ENCODE results near the gene KCTD5.

KCTD5 gene

GRCh38 chr16:2717383-2718263 lies 35.3 kb downstream of the KCTD5 start:
- Histone ChIP-seq H3K9me2 (replicated peaks; ENCODE audit: low read depth, low read length) (no peaks in the 10 kb centered on the region), H4K20me1 (ENCODE audit: insufficient read depth, low read length, poor library complexity, severe bottlenecking) (no peaks in the 10 kb centered on the region), H3K4me1 (ENCODE audit: insufficient read depth, low read length, poor library complexity, severe bottlenecking) (peaks cover 25% of the 10 kb centered on the region), H3K4me2 (ENCODE audit: low read depth, low read length, poor library complexity, severe bottlenecking) (peak overlapping the region; percentile 75), H2AFZ (ENCODE audit: low read length) (peak overlapping the region; percentile 27; the same call in 1 of the 2 replicates), H3K9ac (ENCODE audit: low read depth, low read length, poor library complexity, severe bottlenecking) (peak overlapping the region; percentile 69), H3K4me3 (ENCODE audit: low read length, poor library complexity, severe bottlenecking) (peak overlapping the region; percentile 69), H3K36me3 (ENCODE audit: insufficient read depth, low read length) (no peaks in the 10 kb centered on the region), H3K79me2 (ENCODE audit: insufficient read depth, low read length) (no peaks in the 10 kb centered on the region), H3K9me3 (ENCODE audit: insufficient read depth, low read depth, low read length) (no peaks in the 10 kb centered on the region), H3F3A (ENCODE audit: low read depth) (no peaks in the 10 kb centered on the region), H3K27me3 (ENCODE audit: insufficient read depth, low read length, poor library complexity, severe bottlenecking) (no peaks in the 10 kb centered on the region)
- TF ChIP-seq, protein P1, sequence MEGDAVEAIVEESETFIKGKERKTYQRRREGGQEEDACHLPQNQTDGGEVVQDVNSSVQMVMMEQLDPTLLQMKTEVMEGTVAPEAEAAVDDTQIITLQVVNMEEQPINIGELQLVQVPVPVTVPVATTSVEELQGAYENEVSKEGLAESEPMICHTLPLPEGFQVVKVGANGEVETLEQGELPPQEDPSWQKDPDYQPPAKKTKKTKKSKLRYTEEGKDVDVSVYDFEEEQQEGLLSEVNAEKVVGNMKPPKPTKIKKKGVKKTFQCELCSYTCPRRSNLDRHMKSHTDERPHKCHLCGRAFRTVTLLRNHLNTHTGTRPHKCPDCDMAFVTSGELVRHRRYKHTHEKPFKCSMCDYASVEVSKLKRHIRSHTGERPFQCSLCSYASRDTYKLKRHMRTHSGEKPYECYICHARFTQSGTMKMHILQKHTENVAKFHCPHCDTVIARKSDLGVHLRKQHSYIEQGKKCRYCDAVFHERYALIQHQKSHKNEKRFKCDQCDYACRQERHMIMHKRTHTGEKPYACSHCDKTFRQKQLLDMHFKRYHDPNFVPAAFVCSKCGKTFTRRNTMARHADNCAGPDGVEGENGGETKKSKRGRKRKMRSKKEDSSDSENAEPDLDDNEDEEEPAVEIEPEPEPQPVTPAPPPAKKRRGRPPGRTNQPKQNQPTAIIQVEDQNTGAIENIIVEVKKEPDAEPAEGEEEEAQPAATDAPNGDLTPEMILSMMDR (conservative IDR thresholded peaks at IDR 0.05; ENCODE audit: low read length), result no peak
- TF ChIP-seq EZH2phosphoT487 (IDR thresholded peaks at IDR 0.05; ENCODE audit: borderline replicate concordance), result no peak

DNA sequence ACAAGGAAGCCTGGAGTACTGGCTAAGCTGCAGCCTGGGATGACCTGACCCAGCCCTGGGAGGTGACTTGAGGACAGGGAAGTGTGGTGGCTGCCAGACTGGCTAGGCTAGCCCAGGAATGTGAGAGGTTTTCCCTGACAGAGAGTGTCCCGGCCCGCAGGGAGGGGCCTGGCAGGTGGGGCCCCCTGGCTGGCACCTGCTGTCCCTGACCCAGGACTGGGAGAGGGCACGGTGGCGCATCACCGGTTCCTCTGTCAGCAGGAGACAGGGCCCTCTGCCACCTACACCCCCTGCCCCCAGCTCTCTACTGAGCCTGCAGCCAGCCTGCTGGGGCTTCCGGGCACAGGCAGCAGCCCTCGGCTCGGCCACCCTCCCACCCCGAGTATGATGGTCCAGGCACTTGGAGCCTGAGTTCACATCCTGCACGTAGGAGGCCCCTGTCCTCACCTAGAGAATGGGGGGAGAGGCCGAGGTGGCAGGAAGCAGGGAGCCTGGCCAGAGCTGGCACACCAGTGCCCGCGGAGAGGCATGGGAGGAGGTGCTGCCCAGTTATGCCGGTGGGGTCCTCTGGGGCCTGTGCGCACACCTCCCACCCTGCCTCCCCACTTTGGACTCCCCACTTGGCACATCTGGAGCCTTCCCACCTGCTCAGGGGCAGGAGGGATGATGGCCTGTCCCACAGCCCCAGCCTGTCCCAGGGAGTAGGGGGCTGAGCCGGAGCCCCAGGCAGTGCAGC lies 37.2 kb downstream of the KCTD5 start:
- Histone ChIP-seq H3K4me1 (ENCODE audit: insufficient read depth, low read length, poor library complexity, severe bottlenecking) (peaks cover 25% of the 10 kb centered on the region), H3K9me2 (replicated peaks; ENCODE audit: low read depth, low read length) (no peaks in the 10 kb centered on the region)
- TF ChIP-seq, protein P1 (conservative IDR thresholded peaks at IDR 0.05; ENCODE audit: low read length), result no peak
- TF ChIP-seq EZH2phosphoT487 (IDR thresholded peaks at IDR 0.05; ENCODE audit: borderline replicate concordance), result no peak

DNA sequence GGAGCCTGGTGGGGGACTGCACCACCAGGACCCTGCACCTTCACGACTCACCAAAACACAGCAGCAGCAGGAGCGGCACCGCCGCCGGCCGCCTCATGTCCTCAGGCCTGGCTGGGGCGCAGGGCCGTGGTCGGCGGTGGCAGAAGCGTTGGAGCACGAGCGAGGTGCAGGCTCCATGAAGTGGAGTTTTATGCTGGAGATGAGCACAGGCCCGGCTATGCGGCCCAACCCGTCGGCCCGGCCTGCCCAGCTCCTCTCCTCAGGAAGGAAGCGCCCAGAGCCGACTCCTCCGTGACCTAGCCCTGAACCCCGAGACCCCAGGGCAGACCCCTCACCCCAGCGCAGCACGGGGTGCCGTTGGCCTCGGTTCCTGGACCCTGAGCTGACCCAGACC lies 37.7 kb downstream of the KCTD5 start, which contains the start of gene PRSS27:
Gene PRSS27, minus strand, starts transcription at position 161 of the 394 bp plus-strand sequence. Its CDS starts 64 bp downstream, at position 97.
- peak within 1 kb of the TSS; percentile 74 for H3K4me3 ChIP-seq (ENCODE audit: low read length, poor library complexity, severe bottlenecking)
- H3K36me3 ChIP-seq (ENCODE audit: insufficient read depth, low read length), result no peaks in the 10 kb centered on the region
- TF ChIP-seq, protein P1 (conservative IDR thresholded peaks at IDR 0.05; ENCODE audit: low read length), result no peak
- no peak for TF ChIP-seq EZH2phosphoT487 (IDR thresholded peaks at IDR 0.05; ENCODE audit: borderline replicate concordance)
- H3K79me2 ChIP-seq (ENCODE audit: insufficient read depth, low read length), result no peaks in the 10 kb centered on the region
- H3F3A ChIP-seq (ENCODE audit: low read depth), result no peaks in the 10 kb centered on the region
- no peaks in the 10 kb centered on the region for H3K9me3 ChIP-seq (ENCODE audit: insufficient read depth, low read depth, low read length)
- H2AFZ ChIP-seq (ENCODE audit: low read length), result peak within 1 kb of the TSS; percentile 55; the same call in 1 of the 2 replicates
- no peaks in the 10 kb centered on the region for H3K27me3 ChIP-seq (ENCODE audit: insufficient read depth, low read length, poor library complexity, severe bottlenecking)
- H3K4me1 ChIP-seq (ENCODE audit: insufficient read depth, low read length, poor library complexity, severe bottlenecking), result peaks cover 25% of the 10 kb centered on the region
- no peaks in the 10 kb centered on the region for H4K20me1 ChIP-seq (ENCODE audit: insufficient read depth, low read length, poor library complexity, severe bottlenecking)
- peak within 1 kb of the TSS; percentile 56 for H3K4me2 ChIP-seq (ENCODE audit: low read depth, low read length, poor library complexity, severe bottlenecking)
- H3K9ac ChIP-seq (ENCODE audit: low read depth, low read length, poor library complexity, severe bottlenecking), result peak within 1 kb of the TSS; percentile 69
- H3K9me2 ChIP-seq (replicated peaks; ENCODE audit: low read depth, low read length), result no peaks in the 10 kb centered on the region

More for the DNA sequence above, 37.2 kb downstream of the KCTD5 start:
- H3K27me3 ChIP-seq (ENCODE audit: insufficient read depth, low read length, poor library complexity, severe bottlenecking), result no peaks in the 10 kb centered on the region
- peak overlapping the region; percentile 74 for H3K4me3 ChIP-seq (ENCODE audit: low read length, poor library complexity, severe bottlenecking)
- H4K20me1 ChIP-seq (ENCODE audit: insufficient read depth, low read length, poor library complexity, severe bottlenecking), result no peaks in the 10 kb centered on the region
- no peaks in the 10 kb centered on the region for H3K36me3 ChIP-seq (ENCODE audit: insufficient read depth, low read length)
- peak overlapping the region; percentile 17 for H3K9ac ChIP-seq (ENCODE audit: low read depth, low read length, poor library complexity, severe bottlenecking)
- no peaks in the 10 kb centered on the region for H3F3A ChIP-seq (ENCODE audit: low read depth)
- H2AFZ ChIP-seq (ENCODE audit: low read length), result no peak overlapping the region
- H3K79me2 ChIP-seq (ENCODE audit: insufficient read depth, low read length), result no peaks in the 10 kb centered on the region
- no peaks in the 10 kb centered on the region for H3K9me3 ChIP-seq (ENCODE audit: insufficient read depth, low read depth, low read length)
- H3K4me2 ChIP-seq (ENCODE audit: low read depth, low read length, poor library complexity, severe bottlenecking), result peak overlapping the region; percentile 56

Data from Loucy (cell line).